Activated CD8-positive, alpha-beta memory T cell treated with anti-CD3 and anti-CD28 coated beads, Interleukin-2, amount 50 U/mL, for 1 hour (primary cell): Measurements from ENCODE around the gene TOP3A.

ENCODE experiments used
- DNase-seq: peaks from one replicate; pipeline ENCODE4 v3.0.0-alpha.2; 2020; ENCODE audit errors: extremely low read depth

TOP3A gene

GRCh38 chr17:18231164-18231563, 83.6 kb downstream of the TOP3A start:
- DNase-seq: no peak

DNA sequence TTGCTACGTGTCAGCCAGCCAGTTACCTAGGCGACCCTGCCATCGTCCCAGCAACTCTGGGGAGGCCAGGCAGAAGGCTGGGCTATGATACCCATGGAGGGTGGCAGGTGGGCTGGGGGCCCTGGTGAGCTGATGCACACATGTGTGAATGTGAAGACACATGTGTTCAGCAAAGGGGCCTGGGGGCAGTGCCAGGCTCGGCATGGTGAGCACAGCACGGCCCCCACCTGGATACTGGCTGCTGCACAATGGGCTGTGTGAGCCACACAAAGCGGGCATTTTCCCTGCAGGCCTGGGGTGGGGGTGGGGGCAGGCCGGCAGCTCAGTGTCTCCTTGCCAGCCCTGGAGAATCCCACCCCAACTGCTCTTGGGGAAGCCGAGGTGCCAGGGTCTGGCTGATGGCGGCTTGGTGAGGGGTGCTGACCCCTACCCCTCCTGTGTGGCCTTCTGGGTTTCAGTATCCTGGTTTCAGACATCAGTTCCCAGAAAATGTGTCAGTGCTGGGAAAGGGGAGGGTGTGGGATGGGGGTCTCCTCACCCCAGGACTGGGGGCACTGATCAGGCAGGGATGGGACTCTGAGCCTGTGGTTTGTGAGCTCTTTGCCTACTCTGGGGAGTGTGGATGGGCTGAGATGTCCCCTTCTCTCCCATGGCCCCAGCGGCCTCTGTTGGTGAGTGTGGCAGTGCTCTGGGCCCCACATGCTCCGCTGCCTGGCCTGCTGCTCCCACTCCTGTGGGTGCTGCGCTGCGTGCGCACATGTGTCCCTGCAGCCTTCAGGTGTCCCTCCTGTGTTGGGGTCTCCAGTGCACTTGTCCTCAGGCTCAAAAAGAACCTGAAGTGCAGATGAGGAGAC, 84.3 kb downstream of the TOP3A start:
- DNase-seq: no peak

- DNase-seq: no peak
These were observed 85.0 kb downstream of the TOP3A start for GRCh38 chr17:18229771-18230170.

DNA sequence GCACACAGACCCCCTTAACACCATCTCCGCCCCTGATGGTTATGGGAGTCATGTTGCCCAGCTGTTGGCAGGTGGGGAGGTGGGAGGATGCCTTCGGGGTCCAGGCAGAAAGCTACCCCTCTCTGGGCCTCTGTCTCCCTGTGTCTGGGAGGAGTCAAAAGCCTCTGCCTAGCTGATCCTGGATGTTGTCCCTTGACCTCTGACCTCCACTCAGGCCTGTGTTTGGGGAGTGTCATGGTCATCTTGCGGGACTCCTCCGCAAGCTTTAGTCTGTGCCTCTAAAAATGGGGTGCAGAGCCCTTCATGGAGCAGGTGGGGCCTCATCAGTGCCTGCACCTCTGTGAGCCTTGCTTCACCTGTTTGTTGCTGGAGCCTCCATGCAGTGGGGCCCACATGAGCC, 85.5 kb downstream of the TOP3A start:
- no peak for DNase-seq

GRCh38 chr17:18228176-18228682, 86.6 kb downstream of the TOP3A start:
- DNase-seq: no peak

DNA sequence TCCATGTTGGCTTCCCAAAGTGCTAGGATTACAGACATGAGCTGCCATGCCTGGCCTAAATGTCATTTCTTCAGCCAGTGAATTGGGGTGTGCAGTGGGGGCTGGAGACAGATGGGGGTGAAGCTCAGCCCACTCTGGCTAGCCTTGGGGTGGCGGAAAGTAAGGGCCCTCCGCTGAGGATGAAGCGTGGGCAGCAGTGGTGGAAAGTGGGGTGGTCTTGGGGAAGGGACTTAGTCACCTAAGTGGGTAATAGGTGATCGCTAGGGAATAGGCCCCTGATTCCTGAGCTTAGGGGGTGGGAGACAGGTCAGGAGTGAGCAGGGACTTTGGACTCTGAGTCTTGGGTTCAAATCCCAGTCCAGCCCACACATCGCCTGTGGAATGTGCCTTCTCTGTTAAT, 87.2 kb downstream of the TOP3A start:
- DNase-seq: no peak

GRCh38 chr17:18226284-18226945, 88.4 kb downstream of the TOP3A start:
- no peak for DNase-seq

- no peak for DNase-seq
These were observed 89.0 kb downstream of the TOP3A start for GRCh38 chr17:18225642-18226283.

GRCh38 chr17:18225121-18225641, 89.6 kb downstream of the TOP3A start, which contains the start of gene LLGL1:
Gene LLGL1 (plus strand): TSS chr17:18225635. CDS start chr17:18225683, 48 bp downstream.
- DNase-seq: peak; percentile 81

DNA sequence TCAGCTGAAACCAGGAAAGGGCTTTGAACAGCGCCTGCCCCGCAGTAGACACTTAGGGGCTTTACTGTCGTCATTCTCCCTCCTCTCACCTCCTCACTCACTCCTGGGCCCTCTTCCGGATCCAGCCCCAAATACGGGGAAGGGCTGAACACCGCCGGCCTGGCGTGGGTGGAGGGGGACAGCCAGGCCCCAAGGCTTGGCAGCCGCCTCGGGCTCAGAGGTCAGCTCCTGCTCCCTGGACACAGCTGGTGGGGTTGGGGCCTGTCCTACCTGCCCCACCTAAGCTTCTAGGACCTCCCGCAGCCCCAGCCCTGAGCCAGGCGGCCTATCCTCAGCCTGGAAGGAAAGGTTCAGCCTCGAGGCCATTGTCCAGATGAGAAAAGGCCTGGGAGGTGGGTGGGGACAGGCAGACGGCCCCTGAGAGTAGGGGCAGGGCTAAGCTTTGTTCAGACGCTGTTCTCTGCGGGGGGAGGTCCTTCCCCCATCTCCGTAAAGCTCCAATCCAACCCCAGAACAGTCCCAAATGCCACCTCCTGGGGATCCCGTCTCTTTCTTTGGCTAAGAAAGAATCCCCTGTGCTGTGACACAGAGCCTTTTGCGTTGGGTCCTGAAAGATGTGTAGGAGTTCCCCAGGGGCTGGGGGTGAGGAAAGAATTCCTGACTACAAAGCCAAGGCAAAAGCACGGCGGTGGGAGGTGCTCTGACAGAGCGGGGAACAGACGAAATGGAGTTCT, 90.2 kb downstream of the TOP3A start:
- DNase-seq: no peak

DNA sequence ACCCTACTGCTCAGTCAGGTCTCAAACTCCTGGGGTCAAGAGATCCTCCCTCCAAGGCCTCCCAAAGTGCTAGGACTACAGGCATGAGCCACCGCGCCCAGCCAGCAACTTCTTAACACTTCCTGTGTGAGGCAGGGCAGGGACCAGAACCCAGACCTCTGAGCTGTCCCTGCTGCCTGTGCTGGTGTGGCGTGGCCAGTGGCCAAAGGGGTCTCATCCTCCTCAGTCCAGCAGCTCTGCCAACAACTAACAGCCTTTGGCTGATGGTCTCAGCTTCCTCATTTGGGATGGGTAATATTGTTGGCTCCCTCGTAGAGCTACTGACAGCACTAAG, 90.8 kb downstream of the TOP3A start:
- DNase-seq: no peak
